ENCODE results near the gene CCNQ.

Gene CCNQ

DNA sequence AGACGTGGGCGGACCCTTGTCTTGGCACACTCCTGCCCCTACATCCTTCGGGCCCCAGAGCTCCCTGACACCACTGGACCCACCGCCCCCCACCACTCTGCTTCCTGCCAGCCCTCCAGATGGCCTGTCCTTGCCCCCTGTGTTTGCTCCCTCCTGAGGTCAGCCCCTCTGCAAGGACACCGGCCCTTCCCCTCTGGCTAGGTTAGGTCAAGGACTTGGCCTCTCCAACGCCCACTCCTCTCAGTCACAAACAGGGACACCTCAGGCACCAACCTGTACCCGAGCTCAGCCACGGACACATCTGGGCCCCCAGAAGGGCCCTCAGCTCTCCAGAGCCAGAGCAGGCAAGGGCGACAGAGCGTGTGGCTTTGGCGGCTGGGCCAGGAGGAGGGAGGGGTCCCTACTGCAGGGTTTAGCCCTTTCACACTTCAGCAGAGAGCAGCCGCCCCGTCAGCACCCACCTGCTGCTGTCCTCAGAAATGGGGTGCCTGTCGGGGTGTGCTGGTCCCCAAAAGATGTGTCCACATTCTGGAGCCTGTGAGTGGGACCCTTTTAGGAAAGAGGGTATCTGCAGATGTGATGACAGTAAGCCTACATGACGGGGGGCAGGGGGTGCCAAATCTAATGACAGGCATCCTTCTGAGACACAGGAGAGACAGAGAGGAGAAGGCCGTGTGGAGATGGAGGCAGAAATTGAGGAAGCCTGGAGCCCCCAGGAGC is 24.5 kb upstream of the CCNQ start:
- Histone ChIP-seq H3F3A (ENCODE audit: low read depth) (no peaks in the 10 kb centered on the region), H3K79me2 (ENCODE audit: insufficient read depth, low read length) (no peaks in the 10 kb centered on the region), H3K4me3 (ENCODE audit: low read length, poor library complexity, severe bottlenecking) (no peak overlapping the region), H3K4me1 (ENCODE audit: insufficient read depth, low read length, poor library complexity, severe bottlenecking) (no peaks in the 10 kb centered on the region), H3K36me3 (ENCODE audit: insufficient read depth, low read length) (no peaks in the 10 kb centered on the region), H3K9ac (ENCODE audit: low read depth, low read length, poor library complexity, severe bottlenecking) (no peak overlapping the region), H4K20me1 (ENCODE audit: insufficient read depth, low read length, poor library complexity, severe bottlenecking) (no peaks in the 10 kb centered on the region), H3K27me3 (ENCODE audit: insufficient read depth, low read length, poor library complexity, severe bottlenecking) (no peaks in the 10 kb centered on the region), H3K4me2 (ENCODE audit: low read depth, low read length, poor library complexity, severe bottlenecking) (no peak overlapping the region), H2AFZ (ENCODE audit: low read length) (no peak overlapping the region), H3K9me3 (ENCODE audit: insufficient read depth, low read depth, low read length) (no peaks in the 10 kb centered on the region), H3K9me2 (replicated peaks; ENCODE audit: low read depth, low read length) (no peaks in the 10 kb centered on the region)
- no peak for TF ChIP-seq EZH2phosphoT487 (IDR thresholded peaks at IDR 0.05; ENCODE audit: borderline replicate concordance)
- TF ChIP-seq, protein P1, sequence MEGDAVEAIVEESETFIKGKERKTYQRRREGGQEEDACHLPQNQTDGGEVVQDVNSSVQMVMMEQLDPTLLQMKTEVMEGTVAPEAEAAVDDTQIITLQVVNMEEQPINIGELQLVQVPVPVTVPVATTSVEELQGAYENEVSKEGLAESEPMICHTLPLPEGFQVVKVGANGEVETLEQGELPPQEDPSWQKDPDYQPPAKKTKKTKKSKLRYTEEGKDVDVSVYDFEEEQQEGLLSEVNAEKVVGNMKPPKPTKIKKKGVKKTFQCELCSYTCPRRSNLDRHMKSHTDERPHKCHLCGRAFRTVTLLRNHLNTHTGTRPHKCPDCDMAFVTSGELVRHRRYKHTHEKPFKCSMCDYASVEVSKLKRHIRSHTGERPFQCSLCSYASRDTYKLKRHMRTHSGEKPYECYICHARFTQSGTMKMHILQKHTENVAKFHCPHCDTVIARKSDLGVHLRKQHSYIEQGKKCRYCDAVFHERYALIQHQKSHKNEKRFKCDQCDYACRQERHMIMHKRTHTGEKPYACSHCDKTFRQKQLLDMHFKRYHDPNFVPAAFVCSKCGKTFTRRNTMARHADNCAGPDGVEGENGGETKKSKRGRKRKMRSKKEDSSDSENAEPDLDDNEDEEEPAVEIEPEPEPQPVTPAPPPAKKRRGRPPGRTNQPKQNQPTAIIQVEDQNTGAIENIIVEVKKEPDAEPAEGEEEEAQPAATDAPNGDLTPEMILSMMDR (conservative IDR thresholded peaks at IDR 0.05; ENCODE audit: low read length) = no peak

DNA sequence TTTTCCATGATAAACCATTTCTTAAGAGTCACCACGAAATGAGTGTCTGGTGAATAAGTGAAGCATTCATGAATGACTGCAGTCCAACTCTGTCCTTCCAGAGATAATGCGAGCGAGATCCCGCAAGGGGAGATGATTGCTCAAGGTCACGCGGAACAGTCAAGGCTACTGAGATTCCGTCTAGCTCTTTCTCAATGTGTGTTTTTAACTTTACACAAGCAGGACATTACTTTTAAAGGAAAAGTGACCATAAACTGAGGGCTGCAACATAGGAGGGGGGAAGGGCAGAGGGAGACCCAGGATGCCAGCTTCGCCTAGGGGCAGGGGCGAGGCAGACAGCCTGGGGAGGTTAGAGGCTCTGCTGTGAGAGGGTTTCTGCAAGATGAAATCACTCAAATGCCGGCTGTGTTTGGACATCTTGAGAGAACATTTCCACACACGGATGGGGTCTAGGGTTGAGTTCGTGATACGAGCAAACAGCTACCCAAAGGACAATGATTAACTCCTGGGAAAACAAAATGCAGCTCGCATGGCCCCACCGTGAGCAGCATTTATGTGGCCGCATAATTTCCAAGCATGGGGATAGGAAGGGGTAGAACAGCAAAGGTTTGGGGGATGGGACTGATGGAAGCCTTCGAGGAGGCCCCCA is 23.8 kb upstream of the CCNQ start:
- Histone ChIP-seq H3K4me1 (ENCODE audit: insufficient read depth, low read length, poor library complexity, severe bottlenecking) (no peaks in the 10 kb centered on the region), H3K27me3 (ENCODE audit: insufficient read depth, low read length, poor library complexity, severe bottlenecking) (no peaks in the 10 kb centered on the region), H3K9me2 (replicated peaks; ENCODE audit: low read depth, low read length) (no peaks in the 10 kb centered on the region), H3K9me3 (ENCODE audit: insufficient read depth, low read depth, low read length) (no peaks in the 10 kb centered on the region), H3F3A (ENCODE audit: low read depth) (no peaks in the 10 kb centered on the region), H3K79me2 (ENCODE audit: insufficient read depth, low read length) (no peaks in the 10 kb centered on the region), H3K4me2 (ENCODE audit: low read depth, low read length, poor library complexity, severe bottlenecking) (no peak overlapping the region), H4K20me1 (ENCODE audit: insufficient read depth, low read length, poor library complexity, severe bottlenecking) (no peaks in the 10 kb centered on the region), H2AFZ (ENCODE audit: low read length) (no peak overlapping the region), H3K4me3 (ENCODE audit: low read length, poor library complexity, severe bottlenecking) (no peak overlapping the region), H3K9ac (ENCODE audit: low read depth, low read length, poor library complexity, severe bottlenecking) (no peak overlapping the region), H3K36me3 (ENCODE audit: insufficient read depth, low read length) (no peaks in the 10 kb centered on the region)
- no peak for TF ChIP-seq EZH2phosphoT487 (IDR thresholded peaks at IDR 0.05; ENCODE audit: borderline replicate concordance)
- TF ChIP-seq, protein P1 (conservative IDR thresholded peaks at IDR 0.05; ENCODE audit: low read length) = no peak

DNA sequence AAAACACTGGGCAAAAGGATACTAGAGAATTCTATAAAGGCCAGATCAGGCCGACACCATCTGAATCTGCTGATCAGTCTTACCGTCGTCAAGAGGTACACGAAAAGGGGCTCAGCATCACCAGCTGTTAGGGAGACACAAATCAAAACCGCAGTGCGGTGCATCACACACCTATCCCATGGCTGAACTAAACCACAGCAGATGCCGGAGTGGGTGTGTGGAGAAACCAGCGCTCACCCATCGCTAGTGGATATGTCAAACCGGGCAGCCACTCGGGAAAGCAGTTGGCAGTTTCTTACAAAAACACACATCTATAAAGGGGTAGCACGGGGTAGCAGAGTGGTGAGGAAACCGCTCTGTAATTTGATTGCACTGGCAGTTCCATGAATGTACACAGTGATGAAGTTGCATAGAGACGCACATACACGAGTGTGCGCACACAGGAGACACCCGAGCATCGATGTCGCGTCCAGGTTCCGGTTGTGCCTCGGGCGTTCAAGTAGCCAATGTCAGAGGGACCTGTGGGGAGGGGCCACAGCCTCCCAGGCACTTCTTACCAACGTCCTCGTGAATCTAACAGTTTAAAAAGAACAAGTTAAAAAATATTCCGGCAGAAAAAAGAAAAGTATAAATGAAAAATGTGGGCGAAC is 23.1 kb upstream of the CCNQ start:
- Histone ChIP-seq H3K4me3 (ENCODE audit: low read length, poor library complexity, severe bottlenecking) (no peak overlapping the region), H3F3A (ENCODE audit: low read depth) (no peaks in the 10 kb centered on the region), H3K9me3 (ENCODE audit: insufficient read depth, low read depth, low read length) (no peaks in the 10 kb centered on the region), H3K4me2 (ENCODE audit: low read depth, low read length, poor library complexity, severe bottlenecking) (no peak overlapping the region), H3K9me2 (replicated peaks; ENCODE audit: low read depth, low read length) (no peaks in the 10 kb centered on the region), H3K79me2 (ENCODE audit: insufficient read depth, low read length) (no peaks in the 10 kb centered on the region), H3K36me3 (ENCODE audit: insufficient read depth, low read length) (no peaks in the 10 kb centered on the region), H2AFZ (ENCODE audit: low read length) (no peak overlapping the region), H3K4me1 (ENCODE audit: insufficient read depth, low read length, poor library complexity, severe bottlenecking) (no peaks in the 10 kb centered on the region), H3K9ac (ENCODE audit: low read depth, low read length, poor library complexity, severe bottlenecking) (no peak overlapping the region), H4K20me1 (ENCODE audit: insufficient read depth, low read length, poor library complexity, severe bottlenecking) (no peaks in the 10 kb centered on the region), H3K27me3 (ENCODE audit: insufficient read depth, low read length, poor library complexity, severe bottlenecking) (no peaks in the 10 kb centered on the region)
- TF ChIP-seq, protein P1 (conservative IDR thresholded peaks at IDR 0.05; ENCODE audit: low read length) = no peak
- no peak for TF ChIP-seq EZH2phosphoT487 (IDR thresholded peaks at IDR 0.05; ENCODE audit: borderline replicate concordance)
